Progenitor cell of endocrine pancreas (in vitro differentiated cells): ENCODE measurements around the gene RETN. TPM values are rescaled to one million over a fixed set of nuclear protein-coding genes. Genes with fewer than 3 reads are reported as not detected.

Experiments
- DNase-seq: peaks from one replicate; pipeline ENCODE4 v3.0.0; 2021; ENCODE audit warnings: low spot score; ENCODE audit not compliant: unreplicated experiment
- H3K27ac Mint-ChIP-seq: 2 replicates; pipeline ENCODE4 v1.8.0; 2021; ENCODE audit warnings: mild to moderate bottlenecking, moderate library complexity, mixed read lengths
- H3K27me3 Mint-ChIP-seq: 2 replicates; pipeline ENCODE4 v1.8.0; 2021; ENCODE audit warnings: mixed read lengths
- H3K36me3 Mint-ChIP-seq: 2 replicates; pipeline ENCODE4 v1.8.0; 2022; ENCODE audit warnings: mixed read lengths; ENCODE audit not compliant: insufficient read depth
- H3K4me1 Mint-ChIP-seq: 2 replicates; pipeline ENCODE4 v1.8.0; 2021; ENCODE audit warnings: low read depth, mixed read lengths
- H3K4me3 Mint-ChIP-seq: 2 replicates; pipeline ENCODE4 v1.8.0; 2021; ENCODE audit warnings: low read depth, mild to moderate bottlenecking, moderate library complexity, mixed read lengths
- H3K9me3 Mint-ChIP-seq: 2 replicates; pipeline ENCODE4 v1.8.0; 2021; ENCODE audit warnings: low read depth, mixed read lengths
- total RNA-seq: library from RNA; stranded (reverse); gene quantifications from 2 replicates; pipeline ENCODE4 v1.2.1, GENCODE V29; 2021
- TF ChIP-seq, protein P1 (sequence below): fragments of 200-600 bp; sonication (generic); IDR thresholded peaks from one replicate; pipeline ENCODE4 v1.5.0; 2021; ENCODE audit warnings: antibody characterized with exemption, mild to moderate bottlenecking; ENCODE audit not compliant: unreplicated experiment

Gene RETN
- total RNA-seq, 1 donor from 2014 or later: not detected

DNA sequence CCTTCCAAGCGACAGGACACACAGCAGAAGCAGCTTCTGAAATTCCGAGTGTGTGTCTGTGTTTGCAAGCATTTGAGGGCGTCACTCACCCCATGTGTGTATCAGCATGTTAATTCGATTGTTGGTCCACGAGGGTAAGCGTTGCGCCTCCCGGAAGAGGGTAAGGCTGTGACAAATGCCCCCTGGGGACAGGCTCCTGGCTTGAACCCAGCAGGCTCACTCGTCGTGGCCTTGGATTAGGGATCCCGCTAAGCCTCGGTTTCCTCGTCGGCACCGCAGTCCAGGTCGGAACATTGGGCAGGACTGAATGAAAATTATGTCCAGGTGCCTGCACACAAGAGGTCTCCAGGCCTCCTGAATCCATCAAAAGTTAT, 32.5 kb upstream of the RETN start:
- TF ChIP-seq, protein P1, sequence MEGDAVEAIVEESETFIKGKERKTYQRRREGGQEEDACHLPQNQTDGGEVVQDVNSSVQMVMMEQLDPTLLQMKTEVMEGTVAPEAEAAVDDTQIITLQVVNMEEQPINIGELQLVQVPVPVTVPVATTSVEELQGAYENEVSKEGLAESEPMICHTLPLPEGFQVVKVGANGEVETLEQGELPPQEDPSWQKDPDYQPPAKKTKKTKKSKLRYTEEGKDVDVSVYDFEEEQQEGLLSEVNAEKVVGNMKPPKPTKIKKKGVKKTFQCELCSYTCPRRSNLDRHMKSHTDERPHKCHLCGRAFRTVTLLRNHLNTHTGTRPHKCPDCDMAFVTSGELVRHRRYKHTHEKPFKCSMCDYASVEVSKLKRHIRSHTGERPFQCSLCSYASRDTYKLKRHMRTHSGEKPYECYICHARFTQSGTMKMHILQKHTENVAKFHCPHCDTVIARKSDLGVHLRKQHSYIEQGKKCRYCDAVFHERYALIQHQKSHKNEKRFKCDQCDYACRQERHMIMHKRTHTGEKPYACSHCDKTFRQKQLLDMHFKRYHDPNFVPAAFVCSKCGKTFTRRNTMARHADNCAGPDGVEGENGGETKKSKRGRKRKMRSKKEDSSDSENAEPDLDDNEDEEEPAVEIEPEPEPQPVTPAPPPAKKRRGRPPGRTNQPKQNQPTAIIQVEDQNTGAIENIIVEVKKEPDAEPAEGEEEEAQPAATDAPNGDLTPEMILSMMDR: no peak
- Mint-ChIP-seq H3K27ac (peak overlapping the region; percentile 74), H3K27me3 (peaks cover 14% of the 10 kb centered on the region), H3K36me3 (peaks cover 5% of the 10 kb centered on the region), H3K4me1 (no peaks in the 10 kb centered on the region), H3K4me3 (peak overlapping the region; percentile 76), H3K9me3 (no peaks in the 10 kb centered on the region)
- no peak for DNase-seq

GRCh38 chr19:7636691-7637373, 32.0 kb upstream of the RETN start, which contains the start of gene STXBP2:
Gene STXBP2 (plus strand): TSS chr19:7637110. CDS start chr19:7637150, 40 bp downstream.
- TF ChIP-seq, protein P1: peak; percentile 38
- peaks cover 14% of the 10 kb centered on the region for H3K27me3 Mint-ChIP-seq

DNA sequence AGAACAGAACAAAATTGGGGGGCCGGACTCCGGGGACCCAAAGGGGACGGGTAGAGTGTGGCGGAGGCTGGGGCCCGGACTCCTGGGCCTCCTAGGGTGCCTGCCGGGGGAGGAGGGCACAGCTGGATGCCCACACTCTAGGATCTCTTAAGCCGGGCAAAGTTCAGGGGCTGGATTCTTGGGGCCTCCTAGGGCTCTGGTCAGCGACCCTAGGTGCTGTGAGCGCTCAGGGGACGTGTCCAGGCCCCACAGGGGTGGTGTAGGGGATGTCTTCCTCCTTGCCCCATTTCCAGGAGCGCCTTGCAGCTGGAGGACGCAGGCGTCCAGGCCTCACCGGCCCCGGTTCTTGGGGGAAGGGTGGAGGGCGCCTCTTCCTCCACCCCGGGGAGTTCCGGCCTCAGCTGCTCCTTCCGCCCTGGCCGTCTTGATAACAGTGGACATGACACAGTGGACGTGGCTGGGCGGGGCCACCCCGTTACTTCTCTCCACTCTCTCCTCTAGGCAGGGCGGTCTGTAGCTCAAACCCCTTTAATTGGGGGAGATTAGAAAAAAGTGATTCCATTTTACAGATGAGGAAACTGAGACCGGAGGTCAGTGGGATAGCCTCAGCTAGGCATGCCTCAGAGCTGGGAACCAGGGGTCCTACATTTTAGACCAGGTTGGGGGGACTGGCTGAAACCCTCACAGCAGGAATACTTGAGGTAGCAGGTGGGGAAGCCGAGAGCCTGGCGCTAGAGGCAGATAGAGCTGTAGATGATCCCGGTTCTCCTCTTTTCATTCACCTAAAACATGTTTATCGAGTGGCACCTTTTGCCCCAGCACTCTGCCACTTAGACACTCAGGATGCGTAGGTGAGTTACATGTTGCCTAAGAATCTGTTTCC, 31.2 kb upstream of the RETN start:
- no peak for DNase-seq
- H3K36me3 Mint-ChIP-seq: peaks cover 4% of the 10 kb centered on the region
- peak overlapping the region; percentile 76 for H3K4me3 Mint-ChIP-seq
- peak overlapping the region; percentile 87 for H3K27ac Mint-ChIP-seq
- H3K27me3 Mint-ChIP-seq: peaks cover 14% of the 10 kb centered on the region
- no peaks in the 10 kb centered on the region for H3K9me3 Mint-ChIP-seq
- H3K4me1 Mint-ChIP-seq: no peaks in the 10 kb centered on the region
- TF ChIP-seq, protein P1: no peak

More at GRCh38 chr19:7636691-7637373, 32.0 kb upstream of the RETN start, which contains the start of gene STXBP2:
- DNase-seq: peak; percentile 85
- no peaks in the 10 kb centered on the region for H3K4me1 Mint-ChIP-seq
- peak within 1 kb of the TSS; percentile 76 for H3K4me3 Mint-ChIP-seq
- no peaks in the 10 kb centered on the region for H3K9me3 Mint-ChIP-seq
- H3K36me3 Mint-ChIP-seq: peaks cover 5% of the 10 kb centered on the region
- peak within 1 kb of the TSS; percentile 87 for H3K27ac Mint-ChIP-seq

- H3K4me1 Mint-ChIP-seq: no peaks in the 10 kb centered on the region
- H3K27ac Mint-ChIP-seq: peak overlapping the region; percentile 42
- H3K27me3 Mint-ChIP-seq: peaks cover 14% of the 10 kb centered on the region
- no peak for DNase-seq
- H3K9me3 Mint-ChIP-seq: no peaks in the 10 kb centered on the region
- H3K36me3 Mint-ChIP-seq: peaks cover 3% of the 10 kb centered on the region
- TF ChIP-seq, protein P1: no peak
- peak overlapping the region; percentile 55 for H3K4me3 Mint-ChIP-seq
These were observed 29.9 kb upstream of the RETN start for GRCh38 chr19:7638802-7639465.

GRCh38 chr19:7639863-7640348, 28.9 kb upstream of the RETN start:
- Mint-ChIP-seq H3K4me3 (peak overlapping the region; percentile 47), H3K4me1 (no peaks in the 10 kb centered on the region), H3K27me3 (peaks cover 8% of the 10 kb centered on the region), H3K36me3 (peaks cover 3% of the 10 kb centered on the region), H3K27ac (no peak overlapping the region), H3K9me3 (no peaks in the 10 kb centered on the region)
- TF ChIP-seq, protein P1: no peak
- no peak for DNase-seq
